BJ (cell line): ENCODE results near the gene CCDC122. TPM values are rescaled to one million over a fixed set of nuclear protein-coding genes. Genes with fewer than 3 reads are reported as not detected.

ENCODE experiments used
- CTCF ChIA-PET: fragments of 350-600 bp; formaldehyde crosslinking; extraction: SDS; loops from one replicate; lab custom pipeline; 2021; ENCODE audit warnings: antibody characterized with exemption, inconsistent platforms; lab: Yijun Ruan, JAX
- POLR2A ChIA-PET: fragments of 300-600 bp; sonication (Branson Sonifier 250); formaldehyde crosslinking; extraction: SDS; loops from one replicate; lab custom pipeline; 2021; ENCODE audit warnings: antibody characterized with exemption; lab: Charles Lee
- DNase-seq: peaks from one replicate; pipeline ENCODE4 v3.0.0-alpha.2; 2011; ENCODE audit warnings: low read depth
- H3K27me3 ChIP-seq: 2 replicates; pipeline ENCODE4 v1.6.0; 2011; ENCODE audit warnings: low read length; ENCODE audit not compliant: control insufficient read depth, insufficient read depth
- H3K36me3 ChIP-seq: 2 replicates; pipeline ENCODE4 v1.5.1; 2011; ENCODE audit warnings: low read length; ENCODE audit not compliant: control insufficient read depth, insufficient read depth
- H3K4me3 ChIP-seq: 2 replicates; pipeline ENCODE4 v1.5.1; 2011; ENCODE audit warnings: low read depth, mild to moderate bottlenecking, control low read depth, low read length
- polyA minus RNA-seq: library from RNA; depleted of rRNA, polyadenylated mRNA; stranded (reverse); fragments of >200 nt; gene quantifications from 2 replicates; pipeline ENCODE4 v1.2.3, GENCODE V29; 2011; rRNA and poly(A)+ RNA removed
- polyA plus RNA-seq: library from polyadenylated mRNA; depleted of rRNA; stranded (reverse); fragments of >200 nt; gene quantifications from 2 replicates; pipeline ENCODE4 v1.2.3, GENCODE V29; 2011; rRNA removed
- TF ChIP-seq, protein P1 (sequence below): IDR thresholded peaks from 2 replicates; pipeline ENCODE4 v1.5.1; 2011; ENCODE audit warnings: low read depth, mild to moderate bottlenecking, control low read depth, inconsistent platforms, low read length, moderate library complexity; ENCODE audit not compliant: insufficient read depth

The CCDC122 gene
- polyA plus RNA-seq, result 0.67 and 1.5 TPM in 2 replicates
- 1.6 and 5.5 TPM in 2 replicates for polyA minus RNA-seq

DNA sequence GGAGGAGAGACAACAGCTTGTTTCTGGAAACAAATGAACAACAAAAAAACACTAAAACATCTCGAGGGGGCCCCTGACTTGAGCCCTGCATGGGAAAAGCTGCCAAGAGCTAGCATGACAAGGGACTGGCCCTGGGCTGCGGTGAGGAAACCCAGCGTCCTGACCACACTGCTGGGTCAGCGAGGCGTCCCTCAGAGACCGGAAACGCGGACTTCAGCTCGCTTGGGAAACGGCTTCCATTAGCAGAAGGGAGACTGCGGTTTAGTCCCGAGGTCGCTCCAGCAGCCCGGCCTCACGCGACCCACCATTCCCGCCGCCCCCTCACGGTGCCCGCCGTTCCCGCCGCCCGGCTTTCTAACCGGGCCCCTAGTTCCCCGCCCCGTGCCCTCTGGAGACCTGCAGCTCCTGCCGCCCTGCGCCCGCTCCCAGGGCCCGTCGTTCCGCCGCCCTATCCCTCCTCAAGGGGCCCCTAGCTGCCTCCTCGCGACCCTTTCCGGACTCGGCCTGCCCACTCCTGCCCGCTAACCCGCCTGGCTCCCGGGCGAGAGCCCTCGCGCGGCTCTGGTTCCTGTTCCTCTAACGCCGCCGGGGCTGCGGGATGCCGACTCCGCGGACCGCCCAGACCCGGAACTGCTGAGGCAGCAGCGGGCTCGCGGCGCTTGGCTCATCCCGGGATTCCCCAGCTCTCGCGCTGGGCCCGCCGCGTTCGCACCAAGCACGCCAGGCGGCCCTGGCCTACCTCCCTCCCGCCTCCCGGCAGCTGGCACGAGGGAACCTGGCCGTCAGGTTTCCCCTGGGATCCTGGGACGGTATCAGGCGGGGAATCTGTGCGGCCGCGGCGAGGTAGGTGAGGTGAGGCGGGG is at the start of gene CCDC122:
Gene CCDC122 (minus strand): TSS at position 849 of the 863 bp plus-strand sequence. CDS start 10,364 bp downstream, outside the sequence.
- CTCF ChIA-PET, result interaction anchor here (0.8 to 1.9 kb wide), 3 partner anchors 12 to 792 kb away, joined by 4 to 5 read pairs (median 4); no protein-coding TSS in a partner anchor
- TF ChIP-seq, protein P1, sequence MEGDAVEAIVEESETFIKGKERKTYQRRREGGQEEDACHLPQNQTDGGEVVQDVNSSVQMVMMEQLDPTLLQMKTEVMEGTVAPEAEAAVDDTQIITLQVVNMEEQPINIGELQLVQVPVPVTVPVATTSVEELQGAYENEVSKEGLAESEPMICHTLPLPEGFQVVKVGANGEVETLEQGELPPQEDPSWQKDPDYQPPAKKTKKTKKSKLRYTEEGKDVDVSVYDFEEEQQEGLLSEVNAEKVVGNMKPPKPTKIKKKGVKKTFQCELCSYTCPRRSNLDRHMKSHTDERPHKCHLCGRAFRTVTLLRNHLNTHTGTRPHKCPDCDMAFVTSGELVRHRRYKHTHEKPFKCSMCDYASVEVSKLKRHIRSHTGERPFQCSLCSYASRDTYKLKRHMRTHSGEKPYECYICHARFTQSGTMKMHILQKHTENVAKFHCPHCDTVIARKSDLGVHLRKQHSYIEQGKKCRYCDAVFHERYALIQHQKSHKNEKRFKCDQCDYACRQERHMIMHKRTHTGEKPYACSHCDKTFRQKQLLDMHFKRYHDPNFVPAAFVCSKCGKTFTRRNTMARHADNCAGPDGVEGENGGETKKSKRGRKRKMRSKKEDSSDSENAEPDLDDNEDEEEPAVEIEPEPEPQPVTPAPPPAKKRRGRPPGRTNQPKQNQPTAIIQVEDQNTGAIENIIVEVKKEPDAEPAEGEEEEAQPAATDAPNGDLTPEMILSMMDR, result no peak
- Histone ChIP-seq H3K36me3 (no peaks in the 10 kb centered on the region), H3K27me3 (no peaks in the 10 kb centered on the region), H3K4me3 (peak within 1 kb of the TSS; percentile 90)
- peak; percentile 45 for DNase-seq
- POLR2A ChIA-PET, result interaction anchor here (0.5 to 0.6 kb wide), 2 partner anchors 25 to 31 kb away, joined by 3 to 4 read pairs; no protein-coding TSS in a partner anchor

DNA sequence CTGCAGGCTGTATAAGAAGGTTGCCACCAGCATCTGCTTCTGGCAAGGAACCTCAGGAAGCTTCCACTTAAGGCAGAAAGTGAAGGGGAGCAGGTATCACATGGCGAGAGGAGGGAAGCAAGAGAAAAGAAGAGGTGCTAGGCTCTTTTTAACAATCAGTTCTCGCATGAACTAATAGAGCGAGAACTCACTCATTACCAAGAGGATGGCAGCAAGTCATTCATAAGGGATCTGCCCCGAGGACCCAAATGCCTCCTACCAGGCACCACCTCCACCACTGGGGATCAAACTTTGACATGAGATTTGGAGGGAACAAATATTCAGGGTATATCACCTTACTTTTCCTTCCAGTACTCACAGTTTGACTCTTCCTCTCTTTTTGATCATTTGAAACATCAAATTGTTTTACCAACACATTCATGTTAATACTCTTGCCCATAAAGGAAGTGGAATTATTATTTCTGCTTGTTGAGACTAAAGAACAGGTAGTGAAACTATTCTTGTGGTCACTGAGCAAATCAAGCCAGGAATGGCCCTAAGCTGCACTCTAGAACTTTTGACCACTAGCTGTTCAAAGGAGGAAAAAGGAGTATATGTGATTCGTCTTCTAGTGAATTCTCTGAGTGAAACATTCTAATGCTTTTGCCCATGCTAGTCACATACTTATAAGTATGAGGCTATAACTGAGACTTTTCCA is 45.2 kb upstream of the CCDC122 start:
- Histone ChIP-seq H3K36me3 (no peaks in the 10 kb centered on the region), H3K4me3 (no peak overlapping the region), H3K27me3 (peaks cover 4% of the 10 kb centered on the region)
- no peak for DNase-seq
- CTCF ChIA-PET, result interaction anchor here (0.7 to 0.8 kb wide), 2 partner anchors 19 to 1446 kb away, joined by 3 read pairs; no protein-coding TSS in a partner anchor
- POLR2A ChIA-PET, result no interaction called here
- TF ChIP-seq, protein P1, result no peak

DNA sequence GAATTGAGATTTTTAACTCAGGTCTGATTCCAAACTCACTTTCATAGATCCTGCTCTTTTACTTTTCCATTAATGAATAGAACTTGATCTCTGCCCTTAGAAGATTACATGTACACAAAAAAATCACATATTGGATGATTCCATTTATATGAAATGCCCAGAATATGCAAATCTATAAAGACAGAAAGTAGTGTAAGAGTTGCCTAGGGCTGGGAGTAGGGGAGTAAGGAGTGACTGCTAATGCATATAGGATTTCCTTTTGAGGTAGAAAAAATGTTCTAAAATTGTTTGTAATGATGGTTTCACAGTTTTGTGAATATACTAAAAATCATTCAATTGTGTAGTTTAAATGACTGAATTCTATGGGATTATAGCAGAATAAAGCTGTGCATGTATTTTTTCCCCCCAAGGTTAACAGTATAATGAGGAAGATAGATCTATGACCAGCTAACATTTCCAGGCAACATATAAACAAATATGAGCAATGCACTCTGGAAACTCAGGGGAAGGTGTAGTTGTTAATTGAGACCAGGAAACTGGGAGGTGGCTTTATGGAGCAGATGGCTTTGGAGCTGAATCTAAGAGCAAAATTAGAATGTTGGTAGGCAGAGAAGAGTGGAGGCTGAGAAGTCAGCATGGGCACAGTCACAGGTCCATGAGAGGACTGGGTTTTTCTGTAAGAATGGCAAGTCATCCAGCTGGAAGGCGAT is 41.6 kb upstream of the CCDC122 start:
- TF ChIP-seq, protein P1, result no peak
- CTCF ChIA-PET, result interaction anchor here (1.4 to 1.5 kb wide), 2 partner anchors 13 to 518 kb away, joined by 4 to 8 read pairs; no protein-coding TSS in a partner anchor
- POLR2A ChIA-PET, result no interaction called here
- DNase-seq, result no peak
- no peak overlapping the region for H3K4me3 ChIP-seq
- H3K36me3 ChIP-seq, result no peaks in the 10 kb centered on the region
- peaks cover 4% of the 10 kb centered on the region for H3K27me3 ChIP-seq

DNA sequence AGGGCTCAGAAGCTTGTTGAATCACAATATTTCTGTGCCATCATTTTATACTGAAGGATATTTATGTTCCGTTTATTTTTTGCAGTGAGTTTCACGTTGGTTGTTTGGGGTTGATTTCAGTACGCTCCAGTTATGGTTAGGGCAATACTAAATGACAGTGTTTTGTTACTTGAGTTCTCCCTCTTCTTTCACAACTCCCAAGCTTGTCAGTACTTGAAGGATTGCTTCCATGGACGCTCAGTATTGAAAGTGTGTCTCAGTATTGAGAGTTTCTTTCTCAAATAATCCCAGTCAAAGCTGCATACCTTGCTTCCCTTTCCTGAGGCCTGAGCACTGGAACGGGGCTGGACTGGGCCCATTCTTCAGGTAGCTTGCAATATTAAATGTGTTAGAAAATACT is 39.1 kb upstream of the CCDC122 start:
- Histone ChIP-seq H3K36me3 (no peaks in the 10 kb centered on the region), H3K27me3 (peaks cover 4% of the 10 kb centered on the region), H3K4me3 (no peak overlapping the region)
- ChIA-PET CTCF (interaction anchor here (1.3 kb wide), 2 partner anchors 9 to 10 kb away, joined by 3 to 11 read pairs; no protein-coding TSS in a partner anchor), POLR2A (no interaction called here)
- DNase-seq, result no peak
- TF ChIP-seq, protein P1, result no peak
